HCT116 (cell line): Measurements from ENCODE around the gene OIP5. TPM values are rescaled to one million over a fixed set of nuclear protein-coding genes. Genes with fewer than 3 reads are reported as not detected.

Experiments used
- ATAC-seq: fragments of 200-7000 bp; cut with Tn5 transposase; 2 replicates; pipeline ENCODE4 v1.9.1; 2020; ENCODE audit warnings: mild to moderate bottlenecking, moderate library complexity
- BruUV-seq: library from RNA; stranded (reverse); fragments of 400-500 nt; replicated peaks from 2 replicates; lab custom pipeline; 2021; lab: Mats Ljungman, UMichigan
- CTCF ChIA-PET: fragments of 300-600 bp; sonication (Branson Sonifier 250); formaldehyde crosslinking; loops from one replicate; lab custom pipeline; 2021; ENCODE audit warnings: antibody characterized with exemption; lab: Charles Lee
- POLR2A ChIA-PET: fragments of 300-600, 350-600 bp; sonication (Branson Sonifier 250); formaldehyde crosslinking; loops from one replicate; lab custom pipeline; 2021; ENCODE audit warnings: antibody characterized with exemption; lab: Charles Lee
- RAD21 ChIA-PET, 2 experiments: fragments of 300-600 bp; sonication (Branson Sonifier 250); formaldehyde crosslinking; loops; one replicate each; lab custom pipeline; 2023; ENCODE audit warnings: low total read pairs in 2 of 2; ENCODE audit not compliant: uncharacterized antibody in 2 of 2, unreplicated experiment in 2 of 2, low non-redundant PET in 1 of 2; lab: Charles Lee
- DNase-seq: peaks from one replicate; pipeline ENCODE4 v3.0.0-alpha.2; 2010; ENCODE audit warnings: low read depth, low spot score
- H2AFZ ChIP-seq: fragments of 200-600 bp; shearing (Covaris generic), sonication (generic); 2 replicates; pipeline ENCODE4 v1.6.1; 2017; ENCODE audit warnings: low read depth, mixed run types, mixed read lengths, antibody characterized with exemption, low read length; ENCODE audit not compliant: poor library complexity, severe bottlenecking
- H3K27ac ChIP-seq: 2 replicates; pipeline ENCODE4 v1.5.1; 2012; ENCODE audit warnings: low read depth, low read length
- H3K27me3 ChIP-seq: fragments of 200-600 bp; sonication (generic); 2 replicates; pipeline ENCODE4 v1.6.1; 2016; ENCODE audit warnings: mixed run types, low read length, mixed read lengths; ENCODE audit not compliant: insufficient read depth
- H3K36me3 ChIP-seq, 2 experiments: fragments of 200-500 bp in 1 of 2; fragments of 200-600 bp in 1 of 2; sonication (Bioruptor generic) in 1 of 2; sonication (generic) in 1 of 2; 2 replicates each; pipeline versions ENCODE4 v1.5.1 to v1.6.1; 2014 to 2016; ENCODE audit warnings: low read length in 2 of 2, inconsistent platforms in 1 of 2, mixed read lengths in 1 of 2, mixed run types in 1 of 2; ENCODE audit not compliant: insufficient read depth in 2 of 2, control insufficient read depth in 1 of 2
- H3K4me1 ChIP-seq, 2 experiments: fragments of 200-600 bp in 1 of 2; sonication (generic) in 1 of 2; 2 replicates each; pipeline versions ENCODE4 v1.5.1 to v1.6.1; 2012 to 2017; ENCODE audit warnings: low read length in 2 of 2, inconsistent platforms in 1 of 2, mild to moderate bottlenecking in 1 of 2, mixed read lengths in 1 of 2, mixed run types in 1 of 2, moderate library complexity in 1 of 2; ENCODE audit not compliant: insufficient read depth in 2 of 2, control insufficient read depth in 1 of 2
- H3K4me2 ChIP-seq: fragments of 200-600 bp; sonication (generic); 2 replicates; pipeline ENCODE4 v1.6.1; 2017; ENCODE audit warnings: mixed run types, low read length, mixed read lengths
- H3K4me3 ChIP-seq, 2 experiments: fragments of 200-600 bp in 1 of 2; sonication (generic) in 1 of 2; replicated peaks in 1 of 2; 2 replicates each; pipeline ENCODE4 v1.5.1; 2011 to 2016; ENCODE audit warnings: low read length in 2 of 2, control low read depth in 1 of 2, low read depth in 1 of 2, mild to moderate bottlenecking in 1 of 2, mixed read lengths in 1 of 2, mixed run types in 1 of 2
- H3K79me2 ChIP-seq: fragments of 200-600 bp; sonication (generic); 2 replicates; pipeline ENCODE4 v1.6.1; 2017; ENCODE audit warnings: mild to moderate bottlenecking, mixed run types, low read length, moderate library complexity, mixed read lengths; ENCODE audit not compliant: insufficient read depth
- H3K9ac ChIP-seq: fragments of 200-600 bp; sonication (generic); 2 replicates; pipeline ENCODE4 v1.6.1; 2016; ENCODE audit warnings: low read length, mixed read lengths
- H3K9me2 ChIP-seq: fragments of 200-600 bp; sonication (generic), shearing (Covaris generic); 2 replicates; pipeline ENCODE4 v1.6.1; 2017; ENCODE audit warnings: mixed run types, mild to moderate bottlenecking, moderate library complexity; ENCODE audit not compliant: insufficient read depth
- H3K9me3 ChIP-seq, 2 experiments: fragments of 200-500 bp in 1 of 2; fragments of 200-600 bp in 1 of 2; sonication (Bioruptor generic) in 1 of 2; sonication (generic) in 1 of 2; 2 replicates each; pipeline ENCODE4 v1.6.1; 2014 to 2017; ENCODE audit warnings: low read length in 2 of 2, mixed read lengths in 2 of 2, inconsistent platforms in 1 of 2, low read depth in 1 of 2, mild to moderate bottlenecking in 1 of 2, mixed run types in 1 of 2, moderate library complexity in 1 of 2; ENCODE audit not compliant: control insufficient read depth in 1 of 2, insufficient read depth in 1 of 2
- H4K20me1 ChIP-seq: fragments of 200-600 bp; sonication (generic), shearing (Covaris generic); 2 replicates; pipeline ENCODE4 v1.6.1; 2017; ENCODE audit warnings: mixed run types, mild to moderate bottlenecking, moderate library complexity; ENCODE audit not compliant: insufficient read depth
- CBX3 ChIP-seq: IDR thresholded peaks from 2 replicates; pipeline ENCODE4 v1.6.1; 2012; ENCODE audit warnings: low read depth
- CEBPB ChIP-seq: IDR thresholded peaks from 2 replicates; pipeline ENCODE4 v1.6.1; 2012; ENCODE audit warnings: low read depth
- CTCF ChIP-seq, 3 experiments: fragments of 200-600 bp in 1 of 3; sonication (generic) in 1 of 3; IDR thresholded peaks in 2 of 3; conservative IDR thresholded peaks in 1 of 3; 2 replicates each; pipeline ENCODE4 v1.5.1; 2012 to 2017; ENCODE audit warnings: low read depth in 2 of 3, low read length in 2 of 3, antibody characterized with exemption in 1 of 3, borderline replicate concordance in 1 of 3, control low read depth in 1 of 3, mild to moderate bottlenecking in 1 of 3, mixed read lengths in 1 of 3, mixed run types in 1 of 3, moderate library complexity in 1 of 3; ENCODE audit not compliant: insufficient read depth in 1 of 3
- EGR1 ChIP-seq: IDR thresholded peaks from 2 replicates; pipeline ENCODE4 v1.6.1; 2012; ENCODE audit warnings: low read depth
- ELF1 ChIP-seq: IDR thresholded peaks from 2 replicates; pipeline ENCODE4 v1.6.1; 2012; ENCODE audit warnings: low read depth, borderline replicate concordance
- EZH2 ChIP-seq: fragments of 200-600 bp; sonication (generic); IDR thresholded peaks from 2 replicates; pipeline ENCODE4 v1.6.1; 2017; ENCODE audit warnings: antibody characterized with exemption, mixed run types
- EZH2phosphoT487 ChIP-seq: fragments of 200-600 bp; IDR thresholded peaks from 2 replicates; pipeline ENCODE4 v1.6.1; 2018; ENCODE audit warnings: antibody characterized with exemption, borderline replicate concordance
- FOSL1 ChIP-seq: IDR thresholded peaks from 2 replicates; pipeline ENCODE4 v1.6.1; 2012; ENCODE audit warnings: low read depth
- JUND ChIP-seq: IDR thresholded peaks from 2 replicates; pipeline ENCODE4 v1.6.1; 2012
- RAD21 ChIP-seq: IDR thresholded peaks from 2 replicates; pipeline ENCODE4 v1.6.1; 2012; ENCODE audit warnings: low read depth, mild to moderate bottlenecking
- SIN3A ChIP-seq: IDR thresholded peaks from 2 replicates; pipeline ENCODE4 v1.6.1; 2012; ENCODE audit warnings: low read depth
- SP1 ChIP-seq: IDR thresholded peaks from 2 replicates; pipeline ENCODE4 v1.6.1; 2012; ENCODE audit warnings: low read depth
- YY1 ChIP-seq: IDR thresholded peaks from 2 replicates; pipeline ENCODE4 v1.6.1; 2011; ENCODE audit warnings: low read length, low read depth, moderate library complexity, mild to moderate bottlenecking; ENCODE audit not compliant: insufficient replicate concordance; ENCODE audit errors: extremely low read depth
- ZBTB33 ChIP-seq: IDR thresholded peaks from 2 replicates; pipeline ENCODE4 v1.6.1; 2011; ENCODE audit warnings: mild to moderate bottlenecking, low read length, moderate library complexity; ENCODE audit not compliant: insufficient replicate concordance; ENCODE audit errors: extremely low read depth
- ZFX ChIP-seq: fragments of 450-650 bp; IDR thresholded peaks from 2 replicates; pipeline ENCODE4 v1.6.1; 2017
- ZNF274 ChIP-seq: fragments of 200-500 bp; sonication (Bioruptor generic); IDR thresholded peaks from 2 replicates; pipeline ENCODE4 v1.6.1; 2014; ENCODE audit warnings: mild to moderate bottlenecking, low read depth, low read length, inconsistent platforms
- intact Hi-C: fragments of 100-400 bp; cut with micrococcal nuclease; formaldehyde crosslinking; loops from 2 replicates; pipeline ENCODE4 v1.10.0; 2022
- total RNA-seq: library from RNA; stranded (reverse); gene quantifications from one replicate; pipeline ENCODE4 v1.2.1, GENCODE V29; 2021; ENCODE audit not compliant: unreplicated experiment
- TF ChIP-seq, protein P1 (sequence below): IDR thresholded peaks from 2 replicates; pipeline ENCODE4 v1.6.1; 2012

The OIP5 gene
- total RNA-seq, 1 experiment from 2014 or later, result 19.7 TPM

DNA sequence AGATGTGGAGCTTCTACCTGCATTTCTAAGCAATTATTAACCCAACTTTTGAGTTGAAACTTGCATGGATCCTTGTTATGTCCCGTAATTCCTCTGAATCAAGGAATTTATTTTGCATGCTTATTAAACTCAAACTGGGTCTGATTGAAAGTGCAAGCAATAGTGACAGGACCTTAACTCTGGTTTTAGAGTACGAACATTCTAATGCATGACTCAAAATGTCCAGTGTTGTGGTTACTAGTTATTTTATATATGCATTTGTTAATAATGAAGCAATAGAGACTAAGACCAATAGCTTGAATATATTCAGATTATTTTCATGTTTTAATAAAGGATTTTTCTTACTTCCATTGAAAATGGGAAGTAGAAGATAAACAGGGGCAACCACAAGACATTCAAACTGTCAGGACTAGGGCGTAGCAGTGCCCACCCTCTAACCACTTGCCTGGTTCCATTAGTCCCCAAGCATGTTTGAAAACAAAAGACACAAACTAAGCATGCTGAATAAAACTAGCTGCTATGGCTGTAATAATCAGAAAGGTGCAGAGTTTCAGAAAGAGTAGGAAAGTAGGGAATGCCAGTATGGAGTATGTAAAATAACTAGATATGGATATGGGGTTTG lies 28.1 kb downstream of the OIP5 start:
- CTCF ChIA-PET, result no interaction called here
- Histone ChIP-seq H3K9ac (no peak overlapping the region), H2AFZ (no peak overlapping the region), H3K4me3 (no peak overlapping the region), H4K20me1 (peaks cover 7% of the 10 kb centered on the region; the same call in 1 of the 2 replicates), H3K27me3 (no peaks in the 10 kb centered on the region), H3K4me2 (no peak overlapping the region), H3K79me2 (peaks cover 12% of the 10 kb centered on the region), H3K27ac (no peak overlapping the region), H3K4me1 (no peaks in the 10 kb centered on the region), H3K36me3 (peaks cover 8 to 9% of the 10 kb centered on the region in 2 experiments; a peak in 2 of 4 replicates), H3K9me3 (no peaks in the 10 kb centered on the region), H3K9me2 (no peaks in the 10 kb centered on the region)
- ATAC-seq (no peak), DNase-seq (no peak)
- RAD21 ChIA-PET, result no interaction called here
- no peak for TF ChIP-seq ZFX
- TF ChIP-seq ELF1, result no peak
- TF ChIP-seq, protein P1, sequence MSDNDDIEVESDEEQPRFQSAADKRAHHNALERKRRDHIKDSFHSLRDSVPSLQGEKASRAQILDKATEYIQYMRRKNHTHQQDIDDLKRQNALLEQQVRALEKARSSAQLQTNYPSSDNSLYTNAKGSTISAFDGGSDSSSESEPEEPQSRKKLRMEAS, result no peak
- TF ChIP-seq FOSL1, result no peak
- no peak for TF ChIP-seq CBX3
- TF ChIP-seq SP1, result no peak
- no peak for TF ChIP-seq JUND
- TF ChIP-seq YY1, result no peak
- intact Hi-C loops, result no loop called here
- BruUV-seq, result no TSS peak
- POLR2A ChIA-PET, result interaction anchor here (0.6 kb wide), 1 partner anchor 22 kb away, joined by 3 read pairs; no protein-coding TSS in a partner anchor

DNA sequence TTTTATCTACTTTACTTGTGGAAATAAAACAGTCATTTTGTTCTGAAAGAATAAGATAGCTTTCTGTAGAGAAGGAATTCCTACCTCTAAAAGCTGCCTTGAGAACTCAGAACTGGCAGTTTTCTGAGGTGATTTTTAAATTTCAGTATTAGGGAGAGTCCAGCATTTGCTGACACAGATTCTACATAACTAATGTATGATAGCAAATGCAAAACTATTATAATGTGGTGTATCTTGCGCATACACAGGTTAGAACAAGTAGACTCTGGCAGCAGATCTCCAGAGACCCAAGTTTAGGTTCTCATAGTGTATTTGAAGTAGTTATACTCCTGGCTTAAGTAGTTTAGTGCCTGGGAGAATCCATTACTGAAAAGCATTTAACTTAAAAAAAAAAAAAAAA lies 30.8 kb downstream of the OIP5 start:
- no peaks in the 10 kb centered on the region for H3K4me1 ChIP-seq
- BruUV-seq, result no TSS peak
- H3K27ac ChIP-seq, result no peak overlapping the region
- H3K9ac ChIP-seq, result no peak overlapping the region
- H3K27me3 ChIP-seq, result no peaks in the 10 kb centered on the region
- no peaks in the 10 kb centered on the region for H3K9me2 ChIP-seq
- H3K4me3 ChIP-seq, result no peak overlapping the region
- peaks cover 7% of the 10 kb centered on the region; the same call in 1 of the 2 replicates for H4K20me1 ChIP-seq
- CTCF ChIA-PET, result no interaction called here
- ATAC-seq (no peak), DNase-seq (no peak)
- H3K79me2 ChIP-seq, result peaks cover 19% of the 10 kb centered on the region
- no peak overlapping the region for H2AFZ ChIP-seq
- RAD21 ChIA-PET, result no interaction called here
- peaks cover 3 to 17% of the 10 kb centered on the region in 2 experiments; a peak in 2 of 4 replicates for H3K36me3 ChIP-seq
- no peaks in the 10 kb centered on the region for H3K9me3 ChIP-seq
- intact Hi-C loops, result no loop called here
- H3K4me2 ChIP-seq, result no peak overlapping the region
- POLR2A ChIA-PET, result interaction anchor here (0.6 kb wide), 1 partner anchor 9 kb away, joined by 5 read pairs; no protein-coding TSS in a partner anchor
- no peak for TF ChIP-seq ZFX
- no peak for TF ChIP-seq CEBPB
- no peak for TF ChIP-seq SIN3A
- no peak for TF ChIP-seq SP1
- TF ChIP-seq ZNF274, result no peak
- TF ChIP-seq JUND, result no peak
- no peak for TF ChIP-seq EGR1
- no peak for TF ChIP-seq CTCF (IDR thresholded peaks at IDR 0.05 in 2 of 3, conservative IDR thresholded peaks at IDR 0.05 in 1 of 3; ENCODE audit: borderline replicate concordance in 1 of 3, insufficient read depth in 1 of 3, low read depth in 2 of 3, low read length in 2 of 3)
- TF ChIP-seq EZH2, result no peak
- no peak for TF ChIP-seq EZH2phosphoT487
- TF ChIP-seq RAD21, result no peak
- no peak for TF ChIP-seq FOSL1
- no peak for TF ChIP-seq ZBTB33
